Liver (tissue), 3 donors: Measurements from ENCODE around the gene BICDL1.

Experiments
- CTCF ChIP-seq: fragments of 150-350 bp; IDR thresholded peaks from 2 replicates; pipeline ENCODE4 v1.5.1; 2017; ENCODE audit warnings: improper control_type of control experiment, low read depth, low read length; ENCODE audit not compliant: missing input control
- GABPA ChIP-seq, 2 donors: IDR thresholded peaks in 1 of 2; conservative IDR thresholded peaks in 1 of 2; 2 replicates each; pipeline ENCODE4 v1.6.1; 2016; ENCODE audit warnings: antibody characterized with exemption in 2 of 2, mild to moderate bottlenecking in 1 of 2, moderate library complexity in 1 of 2
- HNF4A ChIP-seq, 2 donors: conservative IDR thresholded peaks; 2 replicates each; pipeline ENCODE4 v1.6.1; 2016; ENCODE audit warnings: antibody characterized with exemption in 2 of 2, mild to moderate bottlenecking in 2 of 2
- JUND ChIP-seq, 2 donors: IDR thresholded peaks; 2 replicates each; pipeline ENCODE4 v1.6.1; 2016; ENCODE audit warnings: antibody characterized with exemption in 2 of 2
- MAX ChIP-seq: IDR thresholded peaks from 2 replicates; pipeline ENCODE4 v1.6.1; 2016; ENCODE audit warnings: antibody characterized with exemption
- donor health status: healthy.
- donor health status: healthy.

- TF ChIP-seq CTCF (no peak), MAX (no peak), HNF4A (conservative IDR thresholded peaks at IDR 0.05) (no peak), GABPA (IDR thresholded peaks at IDR 0.05 in 1 of 2, conservative IDR thresholded peaks at IDR 0.05 in 1 of 2) (no peak), JUND (IDR thresholded peaks at IDR 0.05) (no peak)
Observed at GRCh38 chr12:119946213-119946612, 42.8 kb upstream of the BICDL1 start.
